GM12878 (cell line): Measurements from ENCODE around the gene TGM6. TPM values are rescaled to one million over a fixed set of nuclear protein-coding genes. Genes with fewer than 3 reads are reported as not detected.

ENCODE experiments used
- ATAC-seq: fragments of 200-7000 bp; cut with Tn5 transposase; 3 replicates; pipeline ENCODE4 v1.9.1; 2020; ENCODE audit warnings: mild to moderate bottlenecking, moderate library complexity
- BruUV-seq: library from RNA; stranded (reverse); fragments of 400-500 nt; replicated peaks from 2 replicates; lab custom pipeline; 2021; lab: Mats Ljungman, UMichigan
- CTCF ChIA-PET: fragments of 300-600 bp; sonication (Branson Sonifier 250); formaldehyde crosslinking; extraction: SDS; loops from one replicate; lab custom pipeline; 2021; ENCODE audit warnings: inconsistent platforms; lab: Yijun Ruan, JAX
- POLR2A ChIA-PET: fragments of 350-600 bp; formaldehyde crosslinking; extraction: SDS; loops from one replicate; lab custom pipeline; 2021; ENCODE audit warnings: inconsistent platforms; lab: Charles Lee
- RAD21 ChIA-PET: fragments of 300-600 bp; sonication (Branson Sonifier 250); formaldehyde crosslinking; loops from one replicate; lab custom pipeline; 2023; ENCODE audit warnings: antibody characterized with exemption; ENCODE audit not compliant: unreplicated experiment; lab: Charles Lee
- SMC1A ChIA-PET: fragments of 300-600 bp; sonication (Branson Sonifier 250); formaldehyde crosslinking; loops from one replicate; lab custom pipeline; 2023; ENCODE audit not compliant: unreplicated experiment, uncharacterized antibody; lab: Charles Lee
- DNase-seq: peaks from one replicate; pipeline ENCODE4 v3.0.0-alpha.2; 2011; ENCODE audit warnings: low read depth, low spot score
- FAIRE-seq: peaks from 3 replicates; lab custom pipeline; 2011; peaks lifted over from hg19 to GRCh38; lab: Jason Lieb, UNC
- H2AFZ ChIP-seq: 2 replicates; pipeline ENCODE4 v1.6.0; 2011; ENCODE audit warnings: low read depth, low read length, control low read depth; ENCODE audit not compliant: control insufficient read depth
- H3K27ac ChIP-seq: 2 replicates; pipeline ENCODE4 v1.5.1; 2011; ENCODE audit warnings: control low read depth; ENCODE audit not compliant: control insufficient read depth, insufficient read depth
- H3K27me3 ChIP-seq, 2 experiments: replicated peaks in 1 of 2; 2 replicates each; pipeline versions ENCODE4 v1.6.0 to v1.6.1; 2011; ENCODE audit warnings: low read length in 1 of 2; ENCODE audit not compliant: control insufficient read depth in 2 of 2, insufficient read depth in 2 of 2
- H3K36me3 ChIP-seq, 2 experiments: 2 replicates each; pipeline ENCODE4 v1.5.1; 2011; ENCODE audit warnings: low read length in 1 of 2; ENCODE audit not compliant: control insufficient read depth in 2 of 2, insufficient read depth in 2 of 2
- H3K4me1 ChIP-seq: 2 replicates; pipeline ENCODE4 v1.6.1; 2011; ENCODE audit warnings: mild to moderate bottlenecking, low read length, moderate library complexity, mixed read lengths; ENCODE audit not compliant: control insufficient read depth, insufficient read depth
- H3K4me2 ChIP-seq: 2 replicates; pipeline ENCODE4 v1.6.0; 2011; ENCODE audit warnings: control low read depth; ENCODE audit not compliant: control insufficient read depth, insufficient read depth
- H3K4me3 ChIP-seq: fragments of 200-600 bp; sonication (generic); 2 replicates; pipeline ENCODE4 v1.5.1; 2016
- H3K79me2 ChIP-seq: 2 replicates; pipeline ENCODE4 v1.6.0; 2011; ENCODE audit warnings: low read length; ENCODE audit not compliant: control insufficient read depth, insufficient read depth
- H3K9ac ChIP-seq: 2 replicates; pipeline ENCODE4 v1.8.0; 2011; ENCODE audit warnings: low read length, control low read depth, mixed read lengths; ENCODE audit not compliant: control insufficient read depth, insufficient read depth
- H3K9me3 ChIP-seq: replicated peaks from 3 replicates; pipeline ENCODE4 v1.5.1; 2011; ENCODE audit warnings: mild to moderate bottlenecking, low read length; ENCODE audit not compliant: control insufficient read depth, insufficient read depth
- H4K20me1 ChIP-seq: 2 replicates; pipeline ENCODE4 v1.6.0; 2011; ENCODE audit not compliant: control insufficient read depth, insufficient read depth
- BRCA1 ChIP-seq: IDR thresholded peaks from 2 replicates; pipeline ENCODE4 v1.6.1; 2011; ENCODE audit warnings: low read depth, low read length, improper control_type of control experiment
- CBX3 ChIP-seq: fragments of 200-600 bp; sonication (generic); IDR thresholded peaks from 2 replicates; pipeline ENCODE4 v1.6.1; 2016; ENCODE audit warnings: low read depth, borderline replicate concordance
- CBX5 ChIP-seq: sonication (generic); IDR thresholded peaks from 2 replicates; pipeline ENCODE4 v1.6.1; 2016; ENCODE audit warnings: low read depth, moderate library complexity, mild to moderate bottlenecking, inconsistent platforms
- CHD1 ChIP-seq: IDR thresholded peaks from 2 replicates; pipeline ENCODE4 v1.6.1; 2012; ENCODE audit warnings: low read depth, low read length, improper control_type of control experiment
- CUX1 ChIP-seq: IDR thresholded peaks from 2 replicates; pipeline ENCODE4 v1.6.1; 2012; ENCODE audit warnings: improper control_type of control experiment, low read depth, low read length; ENCODE audit not compliant: insufficient replicate concordance
- E2F8 ChIP-seq: fragments of 450-650 bp; IDR thresholded peaks from 2 replicates; pipeline ENCODE4 v1.6.1; 2018; ENCODE audit warnings: mild to moderate bottlenecking, low read depth, moderate library complexity; ENCODE audit not compliant: partially characterized antibody
- IRF4 ChIP-seq: IDR thresholded peaks from 2 replicates; pipeline ENCODE4 v1.6.1; 2011; ENCODE audit warnings: low read depth, low read length
- KLF5 ChIP-seq: fragments of 450-650 bp; IDR thresholded peaks from 2 replicates; pipeline ENCODE4 v1.6.1; 2014; ENCODE audit warnings: mild to moderate bottlenecking; ENCODE audit not compliant: partially characterized antibody
- MLLT1 ChIP-seq: fragments of 450-650 bp; IDR thresholded peaks from 2 replicates; pipeline ENCODE4 v1.6.1; 2016; ENCODE audit warnings: mild to moderate bottlenecking
- MXI1 ChIP-seq: fragments of 150-350 bp; IDR thresholded peaks from 2 replicates; pipeline ENCODE4 v1.6.1; 2011; ENCODE audit warnings: low read depth, mild to moderate bottlenecking, inconsistent platforms, low read length, improper control_type of control experiment
- MYB ChIP-seq: fragments of 150-350 bp; IDR thresholded peaks from 2 replicates; pipeline ENCODE4 v1.6.1; 2014; ENCODE audit warnings: mild to moderate bottlenecking, low read depth, low read length, borderline replicate concordance
- NFXL1 ChIP-seq: fragments of 450-650 bp; IDR thresholded peaks from 2 replicates; pipeline ENCODE4 v1.6.1; 2017; ENCODE audit warnings: antibody characterized with exemption, mild to moderate bottlenecking, borderline replicate concordance
- NR2F1 ChIP-seq: fragments of 450-650 bp; conservative IDR thresholded peaks from 2 replicates; pipeline ENCODE4 v1.6.1; 2017; ENCODE audit warnings: mild to moderate bottlenecking
- SMAD1 ChIP-seq: fragments of 450-650 bp; IDR thresholded peaks from 2 replicates; pipeline ENCODE4 v1.6.1; 2018; ENCODE audit warnings: mild to moderate bottlenecking, low read depth; ENCODE audit not compliant: partially characterized antibody
- SP1 ChIP-seq: IDR thresholded peaks from one replicate; pipeline ENCODE4 v1.6.1; 2011; ENCODE audit warnings: low read depth, low read length
- SPI1 ChIP-seq: IDR thresholded peaks from 2 replicates; pipeline ENCODE4 v1.6.1; 2011; ENCODE audit warnings: low read depth, mild to moderate bottlenecking, low read length, moderate library complexity, borderline replicate concordance; ENCODE audit not compliant: insufficient read depth
- ZNF274 ChIP-seq: IDR thresholded peaks from one replicate; pipeline ENCODE4 v1.8.0; 2011; ENCODE audit not compliant: insufficient read length, insufficient read depth
- WGBS: methylation state at CpG from one replicate; pipeline ENCODE4 v1.1.6; 2016; ENCODE audit warnings: low lambda C conversion rate; ENCODE audit not compliant: insufficient replicate concordance, insufficient coverage; ENCODE audit errors: missing lambda C conversion rate; 5-methylcytosine and 5-hydroxymethylcytosine counted together
- in situ Hi-C: fragments of 300-500 bp; cut with MboI; formaldehyde crosslinking; loops from 9 replicates; pipeline ENCODE4 v1.14.3; 2018; ENCODE audit warnings: mixed read lengths
- intact Hi-C: fragments of 100-400 bp; cut with micrococcal nuclease; formaldehyde crosslinking; loops from one replicate; pipeline ENCODE4 v1.14.2; 2022; ENCODE audit not compliant: unreplicated experiment
- polyA plus RNA-seq, 11 experiments: library from polyadenylated mRNA; depleted of rRNA in 4 of 11; unstranded in 6 of 11; stranded (reverse) in 5 of 11; fragments of >200 nt; fragmentation: Nextera tagmentation in 4 of 11; fragmentation: Illumina TruSeq in 1 of 11; extraction: Ambion mirVana in 4 of 11; extraction: Trizol in 1 of 11; gene quantifications; 1 replicate in 1 of 11; 2 replicates in 10 of 11; pipeline versions ENCODE4 v1.2.1 to v1.2.3, GENCODE V29; 2011 to 2016; ENCODE audit warnings: inconsistent platforms in 2 of 11, missing spikeins in 2 of 11, low read depth in 1 of 11
- total RNA-seq, 4 experiments: library from RNA; depleted of rRNA in 3 of 4; stranded (reverse); fragments of >200 nt in 3 of 4; fragmentation: Illumina TruSeq in 1 of 4; extraction: Trizol in 1 of 4; gene quantifications; 2 replicates each; pipeline versions ENCODE4 v1.2.1 to v1.2.3, GENCODE V29; 2013 to 2021

Gene TGM6
- total and polyA plus RNA-seq, 10 of the 15 experiments (the other 5 are each of a cell fraction or from before 2014, with no cell fraction given) = not detected

- no peaks in the 10 kb centered on the region for H3K36me3 ChIP-seq
- H3K4me3 ChIP-seq = no peak overlapping the region
- no peak for FAIRE-seq
- no peak overlapping the region for H3K27ac ChIP-seq
- SMC1A ChIA-PET = no interaction called here
- TF ChIP-seq NFXL1 (no peak), IRF4 (no peak), SMAD1 (no peak), E2F8 (no peak), MXI1 (no peak), BRCA1 (no peak), CHD1 (no peak), CBX3 (no peak), NR2F1 (no peak), MYB (no peak), KLF5 (no peak), SPI1 (no peak), MLLT1 (no peak), CBX5 (no peak), ZNF274 (no peak), CUX1 (no peak), SP1 (no peak)
- TF ChIP-seq, all 136 proteins: peak for 0
- Histone ChIP-seq H4K20me1 (no peaks in the 10 kb centered on the region), H3K9ac (no peak overlapping the region), H3K79me2 (no peaks in the 10 kb centered on the region), H2AFZ (no peak overlapping the region), H3K9me3 (no peaks in the 10 kb centered on the region), H3K27me3 (no peaks in the 10 kb centered on the region), H3K4me2 (no peak overlapping the region), H3K4me1 (no peaks in the 10 kb centered on the region)
- no peak for DNase-seq
- intact Hi-C loops = no loop called here
- RAD21 ChIA-PET = no interaction called here
- BruUV-seq = no TSS peak
- POLR2A ChIA-PET = no interaction called here
- in situ Hi-C loops = no loop called here
- WGBS = 0% methylated on average over 1 of the region's 1 CpG
- CTCF ChIA-PET = no interaction called here
- no peak for ATAC-seq
Measured at GRCh38 chr20:2431185-2431584, 50.5 kb downstream of the TGM6 start.
